ENCODE measurements around the gene PIP5K1A.
"Not testable (repeated sequence)": the region's sequence is repeated elsewhere in the genome, so short reads cannot be mapped to it uniquely, and the experiment has no call there.

The PIP5K1A gene

GRCh38 chr1:151255381-151255780 lies 57.0 kb downstream of the PIP5K1A start:
- no peak for DNase-seq

GRCh38 chr1:151259351-151259750 lies 61.0 kb downstream of the PIP5K1A start:
- no peak for DNase-seq

- no peak for DNase-seq
Measured at GRCh38 chr1:151265446-151266236, 67.3 kb downstream of the PIP5K1A start.

GRCh38 chr1:151266315-151266714 lies 68.0 kb downstream of the PIP5K1A start:
- no peak for DNase-seq

GRCh38 chr1:151266821-151267220 lies 68.5 kb downstream of the PIP5K1A start:
- DNase-seq: no peak

GRCh38 chr1:151267760-151268159 lies 69.4 kb downstream of the PIP5K1A start:
- DNase-seq: no peak

GRCh38 chr1:151273924-151274466 lies 75.6 kb downstream of the PIP5K1A start:
- no peak for DNase-seq

GRCh38 chr1:151275341-151275740 lies 77.0 kb downstream of the PIP5K1A start:
- not testable (repeated sequence) for DNase-seq

- no peak for DNase-seq
Measured at GRCh38 chr1:151277249-151277648, 78.9 kb downstream of the PIP5K1A start.

GRCh38 chr1:151281225-151281968 lies 83.0 kb downstream of the PIP5K1A start:
- peak; percentile 95 for DNase-seq

- peak; percentile 100 for DNase-seq
Measured at GRCh38 chr1:151281969-151282882, 83.9 kb downstream of the PIP5K1A start, which contains the start of gene ZNF687. Gene ZNF687, plus strand, starts transcription at chr1:151282299. Its CDS starts 3,993 bp downstream, at chr1:151286292.

- DNase-seq: no peak
Measured at GRCh38 chr1:151282883-151283725, 84.8 kb downstream of the PIP5K1A start.

GRCh38 chr1:151284013-151284577 lies 85.7 kb downstream of the PIP5K1A start:
- no peak for DNase-seq

- DNase-seq: no peak
Measured at GRCh38 chr1:151286619-151287340, 88.4 kb downstream of the PIP5K1A start.

- DNase-seq: no peak
Measured at GRCh38 chr1:151287341-151287699, 89.0 kb downstream of the PIP5K1A start.

- DNase-seq: no peak
Measured at GRCh38 chr1:151287767-151288500, 89.6 kb downstream of the PIP5K1A start.

GRCh38 chr1:151288502-151288901 lies 90.2 kb downstream of the PIP5K1A start:
- DNase-seq: no peak

GRCh38 chr1:151289080-151289935 lies 91.0 kb downstream of the PIP5K1A start:
- DNase-seq: no peak
